Measurements from ENCODE around the gene ARHGDIG.

The ARHGDIG gene

GRCh38 chr16:268141-269053 is 12.0 kb upstream of the ARHGDIG start:
- Histone ChIP-seq H3K27ac (ENCODE audit: low read length) (no peak overlapping the region), H3K9me2 (replicated peaks; ENCODE audit: insufficient read depth, low read length) (no peaks in the 10 kb centered on the region), H3K4me1 (ENCODE audit: low read length) (no peaks in the 10 kb centered on the region), H3K9me3 (replicated peaks; ENCODE audit: insufficient read depth, low read length) (no peaks in the 10 kb centered on the region), H2AFZ (ENCODE audit: low read length) (no peak overlapping the region), H3K36me3 (replicated peaks; ENCODE audit: insufficient read depth, low read length) (no peaks in the 10 kb centered on the region), H3K4me2 (ENCODE audit: low read depth, low read length) (no peak overlapping the region), H3K27me3 (replicated peaks; ENCODE audit: insufficient read depth, low read length) (peaks cover 38% of the 10 kb centered on the region), H3K79me2 (ENCODE audit: low read length) (no peaks in the 10 kb centered on the region), H3K9ac (ENCODE audit: low read length) (no peak overlapping the region), H4K20me1 (ENCODE audit: insufficient read depth, low read length) (no peaks in the 10 kb centered on the region), H3F3A (ENCODE audit: insufficient read depth, low read length) (no peaks in the 10 kb centered on the region), H3K4me3 (ENCODE audit: low read length) (no peak overlapping the region)
- TF ChIP-seq, protein P1, sequence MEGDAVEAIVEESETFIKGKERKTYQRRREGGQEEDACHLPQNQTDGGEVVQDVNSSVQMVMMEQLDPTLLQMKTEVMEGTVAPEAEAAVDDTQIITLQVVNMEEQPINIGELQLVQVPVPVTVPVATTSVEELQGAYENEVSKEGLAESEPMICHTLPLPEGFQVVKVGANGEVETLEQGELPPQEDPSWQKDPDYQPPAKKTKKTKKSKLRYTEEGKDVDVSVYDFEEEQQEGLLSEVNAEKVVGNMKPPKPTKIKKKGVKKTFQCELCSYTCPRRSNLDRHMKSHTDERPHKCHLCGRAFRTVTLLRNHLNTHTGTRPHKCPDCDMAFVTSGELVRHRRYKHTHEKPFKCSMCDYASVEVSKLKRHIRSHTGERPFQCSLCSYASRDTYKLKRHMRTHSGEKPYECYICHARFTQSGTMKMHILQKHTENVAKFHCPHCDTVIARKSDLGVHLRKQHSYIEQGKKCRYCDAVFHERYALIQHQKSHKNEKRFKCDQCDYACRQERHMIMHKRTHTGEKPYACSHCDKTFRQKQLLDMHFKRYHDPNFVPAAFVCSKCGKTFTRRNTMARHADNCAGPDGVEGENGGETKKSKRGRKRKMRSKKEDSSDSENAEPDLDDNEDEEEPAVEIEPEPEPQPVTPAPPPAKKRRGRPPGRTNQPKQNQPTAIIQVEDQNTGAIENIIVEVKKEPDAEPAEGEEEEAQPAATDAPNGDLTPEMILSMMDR (IDR thresholded peaks at IDR 0.05; ENCODE audit: low read length), result no peak
- TF ChIP-seq EZH2phosphoT487 (IDR thresholded peaks at IDR 0.05; ENCODE audit: low read length), result no peak
- no peak for TF ChIP-seq EZH2 (optimal IDR thresholded peaks at IDR 0.05; ENCODE audit: low read depth, low read length)
- no peak for DNase-seq

DNA sequence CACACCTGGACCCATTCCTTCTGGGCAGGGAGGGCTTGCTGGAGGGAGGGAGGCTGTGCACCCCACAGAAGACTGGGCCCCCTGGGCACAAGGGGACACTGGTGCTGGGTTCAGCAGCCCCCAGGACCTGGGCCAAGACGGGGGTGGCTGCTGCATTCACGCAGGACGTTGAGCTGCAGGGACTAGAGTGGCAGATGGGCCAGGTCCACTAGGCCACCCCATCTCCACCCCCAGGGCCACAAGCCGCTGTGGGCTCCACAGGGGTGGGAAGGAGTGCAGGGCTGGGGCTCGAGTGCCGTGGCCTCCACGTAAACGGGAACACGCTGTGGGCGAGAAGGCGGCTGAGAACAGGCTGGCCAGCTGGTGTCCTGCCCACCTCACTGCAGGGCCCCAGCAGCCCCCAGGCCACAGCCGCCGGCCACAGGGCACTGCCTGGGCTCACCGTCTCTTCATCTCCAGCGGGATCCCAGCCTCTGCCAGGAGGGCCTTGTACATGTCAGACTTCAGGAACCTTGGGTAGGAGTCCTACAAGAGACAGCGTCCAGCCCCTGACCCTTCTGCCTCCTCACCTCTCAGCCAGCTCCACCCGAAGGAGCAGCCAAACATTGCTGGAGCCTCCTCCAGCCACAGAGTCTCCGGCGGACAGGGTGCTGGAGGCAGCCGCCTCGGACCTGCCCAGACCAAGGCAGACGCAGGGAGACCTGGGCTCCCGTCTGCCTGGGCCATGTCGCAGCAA is 11.2 kb upstream of the ARHGDIG start:
- DNase-seq, result no peak
- H3K9ac ChIP-seq (ENCODE audit: low read length), result no peak overlapping the region
- H3K4me2 ChIP-seq (ENCODE audit: low read depth, low read length), result no peak overlapping the region
- no peaks in the 10 kb centered on the region for H3K9me3 ChIP-seq (replicated peaks; ENCODE audit: insufficient read depth, low read length)
- H2AFZ ChIP-seq (ENCODE audit: low read length), result no peak overlapping the region
- no peak overlapping the region for H3K4me3 ChIP-seq (ENCODE audit: low read length)
- H3K36me3 ChIP-seq (replicated peaks; ENCODE audit: insufficient read depth, low read length), result no peaks in the 10 kb centered on the region
- H3F3A ChIP-seq (ENCODE audit: insufficient read depth, low read length), result no peaks in the 10 kb centered on the region
- no peaks in the 10 kb centered on the region for H3K4me1 ChIP-seq (ENCODE audit: low read length)
- no peak for TF ChIP-seq EZH2phosphoT487 (IDR thresholded peaks at IDR 0.05; ENCODE audit: low read length)
- no peak for TF ChIP-seq EZH2 (optimal IDR thresholded peaks at IDR 0.05; ENCODE audit: low read depth, low read length)
- TF ChIP-seq, protein P1 (IDR thresholded peaks at IDR 0.05; ENCODE audit: low read length), result no peak
- H3K79me2 ChIP-seq (ENCODE audit: low read length), result no peaks in the 10 kb centered on the region
- H3K27me3 ChIP-seq (replicated peaks; ENCODE audit: insufficient read depth, low read length), result peaks cover 42% of the 10 kb centered on the region
- no peaks in the 10 kb centered on the region for H3K9me2 ChIP-seq (replicated peaks; ENCODE audit: insufficient read depth, low read length)
- no peaks in the 10 kb centered on the region for H4K20me1 ChIP-seq (ENCODE audit: insufficient read depth, low read length)
- H3K27ac ChIP-seq (ENCODE audit: low read length), result no peak overlapping the region

DNA sequence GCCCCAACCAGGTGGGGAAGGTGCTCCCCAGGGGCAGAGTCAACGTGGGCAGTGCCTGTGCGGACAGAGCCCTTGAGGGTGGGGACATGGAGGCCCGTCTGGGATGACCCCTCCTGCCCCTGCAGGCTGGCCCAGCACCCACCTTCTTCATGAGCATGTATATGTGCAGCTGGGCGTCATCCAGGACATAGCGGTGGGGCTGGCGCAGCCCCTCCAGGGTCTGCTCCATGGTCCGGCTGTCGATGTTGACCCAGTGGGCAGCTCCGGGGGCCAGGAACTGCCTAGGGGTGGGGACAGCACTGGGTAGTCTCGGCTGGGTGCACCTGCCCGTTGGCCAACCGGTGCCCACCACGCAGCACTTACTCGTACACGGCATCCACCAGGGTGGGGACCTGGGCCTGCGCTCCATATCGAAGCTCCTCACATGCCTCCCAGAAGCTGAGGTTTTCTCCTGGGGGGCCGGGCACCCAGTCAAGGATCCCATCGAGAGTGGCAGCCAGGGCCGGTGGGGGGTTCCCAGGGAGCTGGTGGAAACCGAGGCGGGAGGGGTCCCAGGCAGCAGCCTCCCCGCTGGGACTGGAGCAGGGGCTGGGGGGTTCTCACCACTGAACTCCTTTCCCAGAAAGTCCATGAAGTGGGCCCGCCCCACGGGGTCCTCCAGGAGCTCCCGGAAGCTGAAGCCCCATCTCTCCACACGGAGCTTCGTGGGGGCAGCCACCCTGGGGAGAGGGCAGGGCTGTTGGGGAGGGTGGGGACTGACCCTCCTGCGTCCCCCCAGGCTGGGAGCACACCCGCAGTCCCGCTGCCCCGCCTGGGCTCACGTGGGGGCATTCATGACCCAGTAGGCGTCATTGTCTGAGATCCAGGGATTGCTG is 9.8 kb upstream of the ARHGDIG start:
- H3K4me1 ChIP-seq (ENCODE audit: low read length), result no peaks in the 10 kb centered on the region
- peaks cover 52% of the 10 kb centered on the region for H3K27me3 ChIP-seq (replicated peaks; ENCODE audit: insufficient read depth, low read length)
- H3K4me2 ChIP-seq (ENCODE audit: low read depth, low read length), result no peak overlapping the region
- no peak overlapping the region for H3K9ac ChIP-seq (ENCODE audit: low read length)
- H3K4me3 ChIP-seq (ENCODE audit: low read length), result no peak overlapping the region
- TF ChIP-seq EZH2 (optimal IDR thresholded peaks at IDR 0.05; ENCODE audit: low read depth, low read length) (no peak), EZH2phosphoT487 (IDR thresholded peaks at IDR 0.05; ENCODE audit: low read length) (no peak)
- TF ChIP-seq, protein P1 (IDR thresholded peaks at IDR 0.05; ENCODE audit: low read length), result no peak
- no peak for DNase-seq
- H3K9me2 ChIP-seq (replicated peaks; ENCODE audit: insufficient read depth, low read length), result no peaks in the 10 kb centered on the region
- no peaks in the 10 kb centered on the region for H3K36me3 ChIP-seq (replicated peaks; ENCODE audit: insufficient read depth, low read length)
- no peaks in the 10 kb centered on the region for H3K79me2 ChIP-seq (ENCODE audit: low read length)
- H3F3A ChIP-seq (ENCODE audit: insufficient read depth, low read length), result no peaks in the 10 kb centered on the region
- H3K9me3 ChIP-seq (replicated peaks; ENCODE audit: insufficient read depth, low read length), result no peaks in the 10 kb centered on the region
- H3K27ac ChIP-seq (ENCODE audit: low read length), result no peak overlapping the region
- no peak overlapping the region for H2AFZ ChIP-seq (ENCODE audit: low read length)
- no peaks in the 10 kb centered on the region for H4K20me1 ChIP-seq (ENCODE audit: insufficient read depth, low read length)

Measured in MM.1S (cell line).